CD14-positive monocyte (primary cell): Measurements from ENCODE around the gene CELF1. TPM values are rescaled to one million over a fixed set of nuclear protein-coding genes. Genes with fewer than 3 reads are reported as not detected.
"Not testable (repeated sequence)": the region's sequence is repeated elsewhere in the genome, so short reads cannot be mapped to it uniquely, and the experiment has no call there.

ENCODE experiments used
- DNase-seq, 3 donors: peaks; one replicate each; pipeline ENCODE4 v3.0.0-alpha.2; 2011 to 2022
- H2AFZ ChIP-seq: 2 replicates; pipeline ENCODE4 v1.6.0; 2012; ENCODE audit warnings: mild to moderate bottlenecking, low read depth, low read length, inconsistent platforms; ENCODE audit not compliant: insufficient read depth, poor library complexity, severe bottlenecking
- H3K27ac ChIP-seq, 2 donors: 1 replicate in 1 of 2; 2 replicates in 1 of 2; pipeline ENCODE4 v1.5.1; 2012 to 2013; ENCODE audit warnings: low read length in 2 of 2, control low read depth in 1 of 2, inconsistent platforms in 1 of 2, low read depth in 1 of 2, mild to moderate bottlenecking in 1 of 2
- H3K27me3 ChIP-seq, 2 donors: one replicate each; pipeline versions ENCODE4 v1.6.0 to v1.6.1; 2011 to 2013; ENCODE audit warnings: low read length in 2 of 2; ENCODE audit not compliant: control insufficient read depth in 2 of 2, insufficient read depth in 2 of 2
- H3K36me3 ChIP-seq, 2 donors: replicated peaks in 1 of 2; 1 replicate in 1 of 2; 2 replicates in 1 of 2; pipeline versions ENCODE4 v1.5.1 to v1.6.1; 2012 to 2013; ENCODE audit warnings: low read length in 2 of 2, control low read depth in 1 of 2, inconsistent platforms in 1 of 2, mild to moderate bottlenecking in 1 of 2; ENCODE audit not compliant: insufficient read depth in 2 of 2, control insufficient read depth in 1 of 2
- H3K4me1 ChIP-seq, 2 donors: 1 replicate in 1 of 2; 2 replicates in 1 of 2; pipeline versions ENCODE4 v1.5.1 to v1.6.1; 2012 to 2013; ENCODE audit warnings: low read length in 2 of 2, control low read depth in 1 of 2, inconsistent platforms in 1 of 2, mild to moderate bottlenecking in 1 of 2, moderate library complexity in 1 of 2; ENCODE audit not compliant: insufficient read depth in 2 of 2, control insufficient read depth in 1 of 2
- H3K4me2 ChIP-seq: replicated peaks from 2 replicates; pipeline ENCODE3; 2012; ENCODE audit warnings: low read length, moderate library complexity, mild to moderate bottlenecking; ENCODE audit not compliant: poor library complexity, severe bottlenecking; ENCODE audit errors: extremely low read depth
- H3K4me3 ChIP-seq, 3 experiments: fragments of 200-600 bp in 1 of 3; sonication (generic) in 1 of 3; replicated peaks in 1 of 3; 1 replicate in 2 of 3; 2 replicates in 1 of 3; pipeline ENCODE4 v1.5.1; 2011 to 2013; ENCODE audit warnings: low read length in 3 of 3, mild to moderate bottlenecking in 3 of 3, control low read depth in 2 of 3, low read depth in 2 of 3, inconsistent platforms in 1 of 3, moderate library complexity in 1 of 3
- H3K79me2 ChIP-seq: 2 replicates; pipeline ENCODE4 v1.6.0; 2012; ENCODE audit warnings: mild to moderate bottlenecking, control low read depth, inconsistent platforms, low read length, moderate library complexity; ENCODE audit not compliant: insufficient read depth
- H3K9ac ChIP-seq: 2 replicates; pipeline ENCODE4 v1.6.0; 2017; ENCODE audit warnings: low read length, mild to moderate bottlenecking; ENCODE audit not compliant: insufficient read depth, poor library complexity, severe bottlenecking
- H3K9me3 ChIP-seq, 2 donors: replicated peaks in 1 of 2; 1 replicate in 1 of 2; 2 replicates in 1 of 2; pipeline versions ENCODE4 v1.5.1 to v1.6.1; 2012 to 2013; ENCODE audit warnings: low read length in 2 of 2, control low read depth in 1 of 2; ENCODE audit not compliant: control insufficient read depth in 1 of 2, insufficient read depth in 1 of 2
- H4K20me1 ChIP-seq: 2 replicates; pipeline ENCODE4 v1.6.0; 2012; ENCODE audit warnings: mild to moderate bottlenecking, low read length, control low read depth, moderate library complexity; ENCODE audit not compliant: insufficient read depth
- H3K27ac Mint-ChIP-seq, 7 donors: one replicate each; pipeline ENCODE4 v1.8.0; 2020; ENCODE audit warnings: mild to moderate bottlenecking in 7 of 7, mixed read lengths in 7 of 7, moderate library complexity in 6 of 7, inconsistent platforms in 2 of 7
- H3K27me3 Mint-ChIP-seq, 3 donors: one replicate each; pipeline ENCODE4 v1.8.0; 2021 to 2022; ENCODE audit warnings: low read depth in 3 of 3, mild to moderate bottlenecking in 3 of 3, mixed read lengths in 3 of 3, moderate library complexity in 3 of 3, inconsistent platforms in 1 of 3
- H3K36me3 Mint-ChIP-seq, 2 donors: one replicate each; pipeline ENCODE4 v1.8.0; 2020; ENCODE audit warnings: mixed read lengths in 2 of 2, inconsistent platforms in 1 of 2, mild to moderate bottlenecking in 1 of 2
- H3K4me1 Mint-ChIP-seq: one replicate; pipeline ENCODE4 v1.8.0; 2020; ENCODE audit warnings: mild to moderate bottlenecking, mixed read lengths
- H3K4me3 Mint-ChIP-seq, 2 donors: one replicate each; pipeline ENCODE4 v1.8.0; 2020; ENCODE audit warnings: mild to moderate bottlenecking in 2 of 2, mixed read lengths in 2 of 2, moderate library complexity in 1 of 2
- H3K9me3 Mint-ChIP-seq, 7 donors: one replicate each; pipeline ENCODE4 v1.8.0; 2020 to 2022; ENCODE audit warnings: mixed read lengths in 7 of 7, mild to moderate bottlenecking in 6 of 7, moderate library complexity in 6 of 7, inconsistent platforms in 2 of 7
- WGBS: methylation state at CpG from one replicate; pipeline ENCODE4 v1.1.5; 2013; ENCODE audit warnings: missing lambda C conversion rate; ENCODE audit not compliant: insufficient coverage; 5-methylcytosine and 5-hydroxymethylcytosine counted together
- intact Hi-C, 2 donors: fragments of 100-400 bp; cut with micrococcal nuclease; formaldehyde crosslinking; loops; one replicate each; pipeline versions ENCODE4 v1.15.0 to v1.15.1; 2023
- polyA plus RNA-seq, 3 donors: library from polyadenylated mRNA; depleted of rRNA in 1 of 3; unstranded in 2 of 3; stranded (reverse) in 1 of 3; fragments of 300-500 nt in 2 of 3; fragments of >200 nt in 1 of 3; fragmentation: Illumina TruSeq in 2 of 3; gene quantifications; 1 replicate in 2 of 3; 2 replicates in 1 of 3; pipeline ENCODE4 v1.2.3, GENCODE V29; 2012 to 2021
- TF ChIP-seq, protein P1 (sequence below): fragments of 200-600 bp; IDR thresholded peaks from one replicate; pipeline ENCODE4 v1.8.0; 2022; ENCODE audit warnings: antibody characterized with exemption, mild to moderate bottlenecking

CELF1 gene
- polyA plus RNA-seq, 3 donors, result 27.2 to 117 (median 39.9) TPM

DNA sequence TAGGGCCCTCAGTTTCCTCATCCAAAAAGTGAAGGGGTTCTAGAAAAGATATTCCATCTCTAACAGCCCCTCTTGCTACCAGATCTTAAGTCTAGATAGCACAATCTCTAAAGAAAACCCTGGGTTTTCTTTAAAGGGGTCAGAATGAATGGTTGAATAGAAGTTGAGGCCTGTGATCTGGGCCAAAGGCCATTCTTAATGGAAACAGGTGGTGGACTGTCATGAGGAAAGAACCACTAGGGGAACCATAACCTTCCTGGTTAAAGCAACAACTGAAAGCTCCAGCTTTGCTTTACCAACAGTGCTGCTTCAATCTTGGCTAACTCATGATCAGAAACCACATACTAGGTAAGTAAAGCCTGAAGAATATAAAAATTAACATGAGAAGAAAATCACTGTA, 1.8 kb downstream of the CELF1 start:
- H3K27ac ChIP-seq, result peak overlapping the region; percentile 94 to 98
- H3K4me2 ChIP-seq, result peak overlapping the region; percentile 95
- no peaks in the 10 kb centered on the region for H3K27me3 Mint-ChIP-seq
- peaks cover 0 to 2% (median 0%) of the 10 kb centered on the region in 7 donors for H3K9me3 Mint-ChIP-seq
- TF ChIP-seq, protein P1, sequence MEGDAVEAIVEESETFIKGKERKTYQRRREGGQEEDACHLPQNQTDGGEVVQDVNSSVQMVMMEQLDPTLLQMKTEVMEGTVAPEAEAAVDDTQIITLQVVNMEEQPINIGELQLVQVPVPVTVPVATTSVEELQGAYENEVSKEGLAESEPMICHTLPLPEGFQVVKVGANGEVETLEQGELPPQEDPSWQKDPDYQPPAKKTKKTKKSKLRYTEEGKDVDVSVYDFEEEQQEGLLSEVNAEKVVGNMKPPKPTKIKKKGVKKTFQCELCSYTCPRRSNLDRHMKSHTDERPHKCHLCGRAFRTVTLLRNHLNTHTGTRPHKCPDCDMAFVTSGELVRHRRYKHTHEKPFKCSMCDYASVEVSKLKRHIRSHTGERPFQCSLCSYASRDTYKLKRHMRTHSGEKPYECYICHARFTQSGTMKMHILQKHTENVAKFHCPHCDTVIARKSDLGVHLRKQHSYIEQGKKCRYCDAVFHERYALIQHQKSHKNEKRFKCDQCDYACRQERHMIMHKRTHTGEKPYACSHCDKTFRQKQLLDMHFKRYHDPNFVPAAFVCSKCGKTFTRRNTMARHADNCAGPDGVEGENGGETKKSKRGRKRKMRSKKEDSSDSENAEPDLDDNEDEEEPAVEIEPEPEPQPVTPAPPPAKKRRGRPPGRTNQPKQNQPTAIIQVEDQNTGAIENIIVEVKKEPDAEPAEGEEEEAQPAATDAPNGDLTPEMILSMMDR, result peak; percentile 36
- peaks cover 49% of the 10 kb centered on the region for H3K4me1 Mint-ChIP-seq
- peaks cover 74% of the 10 kb centered on the region for H3K79me2 ChIP-seq
- no peak overlapping the region for H2AFZ ChIP-seq
- peak overlapping the region in 2 of 3 experiments; percentile 92 to 96 for H3K4me3 ChIP-seq
- intact Hi-C loops, result loop anchor here (5.0 kb wide), 3 partner anchors 34 to 54 kb away; no protein-coding TSS in a partner anchor
- no peaks in the 10 kb centered on the region for H3K27me3 ChIP-seq
- H3K36me3 Mint-ChIP-seq, result peaks cover 11% of the 10 kb centered on the region in 2 donors
- H3K36me3 ChIP-seq, result peaks cover 0 to 2% of the 10 kb centered on the region in 2 donors
- peak overlapping the region; percentile 83 to 98 for H3K4me3 Mint-ChIP-seq
- no peaks in the 10 kb centered on the region for H3K9me3 ChIP-seq
- H4K20me1 ChIP-seq, result peaks cover 29% of the 10 kb centered on the region
- H3K27ac Mint-ChIP-seq, result peak overlapping the region; percentile 95 to 99 (median 99)
- peak overlapping the region; percentile 5 for H3K9ac ChIP-seq
- peaks cover 58 to 68% of the 10 kb centered on the region in 2 donors for H3K4me1 ChIP-seq
- peak in 2 of 3 donors; percentile 29 to 35 for DNase-seq

DNA sequence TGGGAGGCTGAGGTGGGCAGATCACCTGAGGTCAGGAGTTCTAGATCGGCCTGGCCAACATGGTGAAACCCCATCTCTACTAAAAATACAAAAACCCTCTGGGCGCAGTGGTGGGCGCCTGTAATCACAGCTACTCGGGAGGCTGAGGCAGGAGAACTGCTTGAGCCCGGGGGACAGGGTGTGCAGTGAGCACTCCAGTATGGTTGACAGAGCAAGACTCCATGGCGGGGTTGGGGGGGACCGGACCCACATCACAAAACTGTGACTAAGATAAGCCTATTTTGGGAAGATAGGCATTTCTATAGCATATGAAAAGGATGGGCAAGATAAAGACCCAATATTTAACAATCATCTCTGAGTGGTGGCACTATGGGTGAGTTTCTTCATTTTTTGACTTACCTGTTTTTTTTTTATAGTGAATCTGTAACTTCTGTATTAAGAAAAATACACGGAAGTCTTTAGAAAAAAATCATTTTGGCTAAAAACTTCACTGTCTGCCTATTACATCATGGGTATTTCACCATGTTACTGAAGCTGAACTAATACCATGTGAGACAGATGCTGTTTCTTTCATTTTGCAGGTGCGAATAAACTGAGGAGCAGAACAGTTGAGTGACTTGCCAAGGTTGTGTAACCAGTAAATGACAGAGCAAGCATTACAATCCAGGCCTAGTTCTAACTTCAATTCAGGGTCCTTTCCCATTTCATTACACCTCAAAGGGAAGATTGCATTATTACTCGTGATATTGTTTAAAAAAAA, 2.5 kb downstream of the CELF1 start:
- Histone ChIP-seq H3K27me3 (no peaks in the 10 kb centered on the region), H3K4me2 (peak overlapping the region; percentile 95), H4K20me1 (peaks cover 31% of the 10 kb centered on the region), H3K4me1 (peaks cover 58 to 68% of the 10 kb centered on the region in 2 donors), H3K9ac (peak overlapping the region; percentile 5), H3K4me3 (peak overlapping the region in 2 of 3 experiments; percentile 92 to 96), H3K36me3 (peaks cover 0 to 2% of the 10 kb centered on the region in 2 donors), H2AFZ (no peak overlapping the region), H3K79me2 (peaks cover 80% of the 10 kb centered on the region), H3K27ac (peak overlapping the region; percentile 94 to 98), H3K9me3 (no peaks in the 10 kb centered on the region)
- peak overlapping the region; percentile 83 to 98 for H3K4me3 Mint-ChIP-seq
- intact Hi-C loops, result loop anchor here (5.0 kb wide), 3 partner anchors 33 to 53 kb away; no protein-coding TSS in a partner anchor
- H3K36me3 Mint-ChIP-seq, result peaks cover 11% of the 10 kb centered on the region in 2 donors
- peaks cover 49% of the 10 kb centered on the region for H3K4me1 Mint-ChIP-seq
- peak; percentile 69 to 92 (median 82) for DNase-seq
- peaks cover 0 to 2% (median 0%) of the 10 kb centered on the region in 7 donors for H3K9me3 Mint-ChIP-seq
- H3K27ac Mint-ChIP-seq, result peak overlapping the region; percentile 95 to 99 (median 99)
- H3K27me3 Mint-ChIP-seq, result no peaks in the 10 kb centered on the region
- WGBS, result 98% methylated on average over 5 of the region's 10 CpGs
- TF ChIP-seq, protein P1, result no peak

DNA sequence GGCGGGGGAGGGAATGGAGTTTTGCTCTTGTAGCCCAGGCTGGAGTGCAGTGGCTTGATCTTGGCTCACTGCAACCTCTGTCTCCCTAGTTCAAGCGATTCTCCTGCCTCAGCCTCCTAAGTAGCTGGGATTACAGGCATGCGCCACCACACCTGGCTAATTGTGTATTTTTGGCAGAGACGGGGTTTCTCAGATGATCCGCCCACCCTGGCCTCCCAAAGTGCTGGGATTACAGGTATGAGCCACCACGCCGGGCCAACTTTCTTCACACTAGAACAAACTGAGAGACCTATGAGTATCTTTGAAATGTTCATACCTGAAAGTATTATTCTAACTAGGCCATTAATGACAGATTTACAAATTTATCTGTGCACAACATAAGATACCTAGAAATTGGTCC, 6.7 kb downstream of the CELF1 start:
- H3K27me3 Mint-ChIP-seq, H3K27me3 ChIP-seq, H3K4me2 ChIP-seq, H3K9me3 ChIP-seq, H3K9me3 Mint-ChIP-seq, DNase-seq, H3K4me3 Mint-ChIP-seq, H2AFZ ChIP-seq, H3K9ac ChIP-seq, H3K4me3 ChIP-seq, intact Hi-C loops: not testable (repeated sequence)
- Mint-ChIP-seq H3K27ac (peak overlapping the region in 5 of 7 donors; percentile 33 to 98 (median 54)), H3K4me1 (peaks cover 49% of the 10 kb centered on the region), H3K36me3 (peaks cover 13 to 22% of the 10 kb centered on the region in 2 donors)
- 86% methylated on average over 5 of the region's 7 CpGs for WGBS
- Histone ChIP-seq H3K27ac (peak overlapping the region in 1 of 2 donors; percentile 81), H3K4me1 (peaks cover 43 to 46% of the 10 kb centered on the region in 2 donors), H4K20me1 (peaks cover 73% of the 10 kb centered on the region), H3K79me2 (peaks cover 100% of the 10 kb centered on the region), H3K36me3 (peaks cover 2 to 10% of the 10 kb centered on the region in 2 donors)
